Parathyroid adenoma (tissue), 2 donors: Measurements from ENCODE around the gene CHTF8.

Source experiments
- H2AFZ ChIP-seq: fragments of 300-600 bp; sonication (generic); one replicate; pipeline ENCODE4 v1.7.0; 2017; ENCODE audit warnings: antibody characterized with exemption, mild to moderate bottlenecking
- H3K27ac ChIP-seq: fragments of 300-600 bp; sonication (generic); one replicate; pipeline ENCODE4 v1.7.0; 2017
- H3K27me3 ChIP-seq: fragments of 300-600 bp; sonication (generic); one replicate; pipeline ENCODE4 v1.7.0; 2017; ENCODE audit warnings: low read length; ENCODE audit not compliant: control insufficient read depth, insufficient read depth
- H3K36me3 ChIP-seq: fragments of 300-600 bp; sonication (generic); one replicate; pipeline ENCODE4 v1.7.0; 2017; ENCODE audit warnings: low read length; ENCODE audit not compliant: control insufficient read depth, insufficient read depth
- H3K4me1 ChIP-seq: fragments of 300-600 bp; sonication (generic); one replicate; pipeline ENCODE4 v1.7.0; 2017; ENCODE audit warnings: control low read depth
- H3K4me2 ChIP-seq: fragments of 300-600 bp; sonication (generic); one replicate; pipeline ENCODE4 v1.7.0; 2017; ENCODE audit warnings: low read length
- H3K4me3 ChIP-seq: fragments of 300-600 bp; sonication (generic); one replicate; pipeline ENCODE4 v1.7.0; 2017; ENCODE audit warnings: low read depth, low read length
- H3K79me2 ChIP-seq: fragments of 300-600 bp; sonication (generic); one replicate; pipeline ENCODE4 v1.7.0; 2017; ENCODE audit warnings: control low read depth
- H3K9ac ChIP-seq: fragments of 300-600 bp; sonication (generic); one replicate; pipeline ENCODE4 v1.7.0; 2017; ENCODE audit warnings: mild to moderate bottlenecking
- H3K9me3 ChIP-seq: fragments of 300-600 bp; sonication (generic); one replicate; pipeline ENCODE4 v1.7.0; 2017; ENCODE audit warnings: low read length; ENCODE audit not compliant: control insufficient read depth
- TF ChIP-seq, protein P1 (sequence below): fragments of 300-600 bp; sonication (generic); IDR thresholded peaks from one replicate; pipeline ENCODE4 v1.7.0; 2017; ENCODE audit warnings: antibody characterized with exemption, mild to moderate bottlenecking
- donor health status: primary hyperparathyroidism.

Gene CHTF8

GRCh38 chr16:69118468-69118867 is 13.9 kb downstream of the CHTF8 start:
- Histone ChIP-seq H3K4me2 (no peak overlapping the region), H2AFZ (no peak overlapping the region), H3K27me3 (no peaks in the 10 kb centered on the region), H3K9ac (no peak overlapping the region), H3K36me3 (no peaks in the 10 kb centered on the region), H3K9me3 (no peaks in the 10 kb centered on the region), H3K4me1 (peaks cover 11% of the 10 kb centered on the region), H3K27ac (no peak overlapping the region), H3K79me2 (peaks cover 12% of the 10 kb centered on the region), H3K4me3 (no peak overlapping the region)
- TF ChIP-seq, protein P1, sequence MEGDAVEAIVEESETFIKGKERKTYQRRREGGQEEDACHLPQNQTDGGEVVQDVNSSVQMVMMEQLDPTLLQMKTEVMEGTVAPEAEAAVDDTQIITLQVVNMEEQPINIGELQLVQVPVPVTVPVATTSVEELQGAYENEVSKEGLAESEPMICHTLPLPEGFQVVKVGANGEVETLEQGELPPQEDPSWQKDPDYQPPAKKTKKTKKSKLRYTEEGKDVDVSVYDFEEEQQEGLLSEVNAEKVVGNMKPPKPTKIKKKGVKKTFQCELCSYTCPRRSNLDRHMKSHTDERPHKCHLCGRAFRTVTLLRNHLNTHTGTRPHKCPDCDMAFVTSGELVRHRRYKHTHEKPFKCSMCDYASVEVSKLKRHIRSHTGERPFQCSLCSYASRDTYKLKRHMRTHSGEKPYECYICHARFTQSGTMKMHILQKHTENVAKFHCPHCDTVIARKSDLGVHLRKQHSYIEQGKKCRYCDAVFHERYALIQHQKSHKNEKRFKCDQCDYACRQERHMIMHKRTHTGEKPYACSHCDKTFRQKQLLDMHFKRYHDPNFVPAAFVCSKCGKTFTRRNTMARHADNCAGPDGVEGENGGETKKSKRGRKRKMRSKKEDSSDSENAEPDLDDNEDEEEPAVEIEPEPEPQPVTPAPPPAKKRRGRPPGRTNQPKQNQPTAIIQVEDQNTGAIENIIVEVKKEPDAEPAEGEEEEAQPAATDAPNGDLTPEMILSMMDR, result no peak

DNA sequence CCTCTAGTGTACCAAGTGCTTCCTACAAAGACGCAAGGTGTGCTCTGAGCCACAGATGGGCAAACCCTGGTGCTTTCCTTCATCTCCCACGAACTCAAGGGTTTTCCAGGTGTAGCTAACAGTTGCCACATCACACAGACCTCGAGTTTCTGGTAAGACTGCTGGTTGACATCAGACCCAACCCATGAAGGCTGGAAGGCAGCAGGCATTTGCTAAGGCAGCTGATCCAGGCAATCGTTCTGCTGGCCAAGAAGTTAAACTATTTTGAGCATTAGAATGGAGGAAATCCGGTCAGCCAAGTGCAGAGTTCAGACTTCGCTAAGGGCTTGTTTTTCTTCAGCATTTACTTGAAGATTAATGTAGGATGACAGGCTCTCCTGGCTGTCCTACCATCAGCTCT is 15.5 kb downstream of the CHTF8 start:
- Histone ChIP-seq H3K9ac (no peak overlapping the region), H2AFZ (no peak overlapping the region), H3K27ac (no peak overlapping the region), H3K27me3 (no peaks in the 10 kb centered on the region), H3K79me2 (peaks cover 9% of the 10 kb centered on the region), H3K36me3 (no peaks in the 10 kb centered on the region), H3K9me3 (no peaks in the 10 kb centered on the region), H3K4me3 (no peak overlapping the region), H3K4me2 (peak overlapping the region; percentile 5), H3K4me1 (peaks cover 11% of the 10 kb centered on the region)
- TF ChIP-seq, protein P1, result no peak

GRCh38 chr16:69116256-69116875 is 16.0 kb downstream of the CHTF8 start:
- no peak overlapping the region for H3K4me3 ChIP-seq
- H3K27ac ChIP-seq, result no peak overlapping the region
- peaks cover 9% of the 10 kb centered on the region for H3K79me2 ChIP-seq
- peak overlapping the region; percentile 17 for H2AFZ ChIP-seq
- H3K9ac ChIP-seq, result no peak overlapping the region
- H3K4me2 ChIP-seq, result peak overlapping the region; percentile 5
- TF ChIP-seq, protein P1, result no peak
- H3K9me3 ChIP-seq, result no peaks in the 10 kb centered on the region
- no peaks in the 10 kb centered on the region for H3K27me3 ChIP-seq
- H3K36me3 ChIP-seq, result no peaks in the 10 kb centered on the region
- H3K4me1 ChIP-seq, result peaks cover 11% of the 10 kb centered on the region

DNA sequence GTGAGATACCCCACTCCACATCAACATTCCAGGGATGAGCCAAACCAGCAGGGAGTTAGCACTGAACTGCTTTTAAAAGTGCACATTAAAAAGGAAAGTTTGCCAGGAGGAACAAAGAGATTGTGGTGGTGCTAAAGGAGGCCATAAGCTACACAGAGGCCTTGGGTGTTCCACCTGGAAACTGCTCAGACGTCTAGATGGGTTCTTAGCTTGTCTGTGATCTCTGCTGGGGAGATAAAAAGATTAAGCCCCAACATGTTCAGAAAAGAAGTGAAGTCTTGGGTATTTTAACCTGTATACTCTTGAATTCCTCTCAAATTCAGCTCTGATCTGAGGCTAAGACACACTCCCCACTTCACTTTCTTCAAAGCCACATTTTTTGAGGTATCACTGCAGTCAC is 16.6 kb downstream of the CHTF8 start:
- Histone ChIP-seq H3K27me3 (no peaks in the 10 kb centered on the region), H3K4me2 (no peak overlapping the region), H3K27ac (no peak overlapping the region), H3K4me3 (no peak overlapping the region), H2AFZ (no peak overlapping the region), H3K9me3 (no peaks in the 10 kb centered on the region), H3K36me3 (no peaks in the 10 kb centered on the region), H3K4me1 (peaks cover 11% of the 10 kb centered on the region), H3K79me2 (peaks cover 9% of the 10 kb centered on the region), H3K9ac (no peak overlapping the region)
- TF ChIP-seq, protein P1, result no peak

DNA sequence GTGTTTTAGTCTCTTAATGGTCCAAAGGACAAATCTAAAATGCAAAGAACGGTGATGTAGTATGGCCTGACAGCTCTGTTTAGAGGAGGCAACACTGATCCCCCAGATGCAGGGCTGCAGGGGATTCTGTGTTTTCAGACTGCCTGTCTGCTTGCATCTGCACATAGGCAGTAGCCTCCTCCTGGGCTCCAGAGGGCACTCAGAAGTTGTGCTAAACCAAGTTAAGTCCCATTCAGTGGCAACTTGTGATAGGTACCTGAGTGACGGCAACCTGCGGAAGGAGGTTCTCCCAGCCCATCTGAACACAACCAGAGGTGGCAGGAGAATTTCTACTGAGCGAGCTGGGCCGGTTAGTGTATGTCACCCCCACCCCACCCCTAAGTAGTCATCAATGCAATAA is 17.0 kb downstream of the CHTF8 start:
- Histone ChIP-seq H3K27me3 (no peaks in the 10 kb centered on the region), H3K4me3 (no peak overlapping the region), H3K4me2 (no peak overlapping the region), H3K36me3 (no peaks in the 10 kb centered on the region), H3K9ac (no peak overlapping the region), H3K27ac (no peak overlapping the region), H3K4me1 (peaks cover 11% of the 10 kb centered on the region), H3K79me2 (peaks cover 9% of the 10 kb centered on the region), H3K9me3 (no peaks in the 10 kb centered on the region), H2AFZ (no peak overlapping the region)
- TF ChIP-seq, protein P1, result no peak
